HG03571 (cell line): Measurements from ENCODE around the gene CETP.

Experiments
- ATAC-seq: cut with Tn5 transposase; IDR thresholded peaks from one replicate; pipeline ENCODE4 v1.9.1; 2021; ENCODE audit not compliant: unreplicated experiment

CETP gene

GRCh38 chr16:56961851-56962281, at the start of gene CETP:
CETP (plus strand) TSS chr16:56961950; CDS start chr16:56961980, 30 bp downstream.
- ATAC-seq: no peak

GRCh38 chr16:56912746-56913708, 48.7 kb upstream of the CETP start:
- ATAC-seq: no peak

GRCh38 chr16:56914896-56915295, 46.9 kb upstream of the CETP start:
- no peak for ATAC-seq

- ATAC-seq: no peak
Measured at GRCh38 chr16:56915336-56916119, 46.2 kb upstream of the CETP start.

- ATAC-seq: peak; percentile 56
Measured at GRCh38 chr16:56916571-56917403, 45.0 kb upstream of the CETP start.

- no peak for ATAC-seq
Measured at GRCh38 chr16:56918467-56919012, 43.2 kb upstream of the CETP start.

- ATAC-seq: no peak
Measured at GRCh38 chr16:56919099-56919800, 42.5 kb upstream of the CETP start.

- no peak for ATAC-seq
Measured at GRCh38 chr16:56921571-56921970, 40.2 kb upstream of the CETP start.

- ATAC-seq: no peak
Measured at GRCh38 chr16:56923481-56924091, 38.2 kb upstream of the CETP start.

GRCh38 chr16:56927471-56927870, 34.3 kb upstream of the CETP start:
- no peak for ATAC-seq

GRCh38 chr16:56929639-56930038, 32.1 kb upstream of the CETP start:
- no peak for ATAC-seq

- ATAC-seq: no peak
Measured at GRCh38 chr16:56930486-56931270, 31.1 kb upstream of the CETP start.

GRCh38 chr16:56931271-56931891, 30.4 kb upstream of the CETP start:
- ATAC-seq: peak; percentile 28

GRCh38 chr16:56931892-56932720, 29.6 kb upstream of the CETP start, which contains the start of gene HERPUD1:
HERPUD1 (plus strand) TSS chr16:56932142; CDS start chr16:56932245, 103 bp downstream.
- peak; percentile 84 for ATAC-seq

GRCh38 chr16:56932721-56933619, 28.8 kb upstream of the CETP start:
- ATAC-seq: no peak
